ENCODE data around the gene ACSL1. TPM values are rescaled to one million over a fixed set of nuclear protein-coding genes. Genes with fewer than 3 reads are reported as not detected.

The ACSL1 gene
- total RNA-seq, 1 donor from 2014 or later: 5.1 TPM

DNA sequence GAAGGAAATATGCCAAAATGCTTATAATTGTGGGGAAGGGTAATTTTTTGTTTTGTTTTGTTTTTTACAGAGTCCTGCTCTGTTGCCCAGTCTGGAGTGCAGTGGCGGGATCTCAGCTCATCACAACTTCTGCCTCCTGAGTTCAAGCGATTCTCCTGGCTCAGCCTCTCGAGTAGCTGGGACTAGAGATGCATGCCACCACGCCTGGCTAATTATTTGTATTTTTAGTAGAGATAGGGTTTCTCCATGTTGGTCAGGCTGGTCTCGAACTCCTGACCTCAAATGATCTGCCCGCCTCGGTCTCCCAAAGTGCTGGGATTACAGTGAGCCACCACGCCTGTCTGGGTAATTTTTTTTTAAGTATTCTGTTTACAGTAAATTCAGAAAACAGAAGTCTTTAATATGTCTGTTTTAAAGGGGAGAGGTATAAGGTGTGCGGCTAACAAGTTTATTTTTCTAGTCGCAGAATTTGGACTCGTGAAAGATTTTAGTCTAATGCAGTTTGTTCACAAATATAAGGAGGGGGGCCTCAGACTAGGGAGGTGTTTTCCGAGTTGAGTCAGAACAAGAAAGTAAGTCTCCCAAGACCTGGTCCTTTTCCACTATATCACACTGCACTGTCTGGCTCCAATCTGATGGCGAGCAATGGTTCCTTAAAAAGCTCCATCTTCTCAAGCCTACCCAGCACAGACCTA lies 1.5 kb downstream of the ACSL1 start:
- H3K27ac ChIP-seq: no peak overlapping the region
- peaks cover 9% of the 10 kb centered on the region for H3F3A ChIP-seq (ENCODE audit: low read depth)
- no peak overlapping the region for H3K27ac Mint-ChIP-seq
- TF ChIP-seq EZH2phosphoT487 (IDR thresholded peaks at IDR 0.05): no peak
- TF ChIP-seq, protein P1, sequence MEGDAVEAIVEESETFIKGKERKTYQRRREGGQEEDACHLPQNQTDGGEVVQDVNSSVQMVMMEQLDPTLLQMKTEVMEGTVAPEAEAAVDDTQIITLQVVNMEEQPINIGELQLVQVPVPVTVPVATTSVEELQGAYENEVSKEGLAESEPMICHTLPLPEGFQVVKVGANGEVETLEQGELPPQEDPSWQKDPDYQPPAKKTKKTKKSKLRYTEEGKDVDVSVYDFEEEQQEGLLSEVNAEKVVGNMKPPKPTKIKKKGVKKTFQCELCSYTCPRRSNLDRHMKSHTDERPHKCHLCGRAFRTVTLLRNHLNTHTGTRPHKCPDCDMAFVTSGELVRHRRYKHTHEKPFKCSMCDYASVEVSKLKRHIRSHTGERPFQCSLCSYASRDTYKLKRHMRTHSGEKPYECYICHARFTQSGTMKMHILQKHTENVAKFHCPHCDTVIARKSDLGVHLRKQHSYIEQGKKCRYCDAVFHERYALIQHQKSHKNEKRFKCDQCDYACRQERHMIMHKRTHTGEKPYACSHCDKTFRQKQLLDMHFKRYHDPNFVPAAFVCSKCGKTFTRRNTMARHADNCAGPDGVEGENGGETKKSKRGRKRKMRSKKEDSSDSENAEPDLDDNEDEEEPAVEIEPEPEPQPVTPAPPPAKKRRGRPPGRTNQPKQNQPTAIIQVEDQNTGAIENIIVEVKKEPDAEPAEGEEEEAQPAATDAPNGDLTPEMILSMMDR (IDR thresholded peaks at IDR 0.05): no peak
- TF ChIP-seq EZH2 (IDR thresholded peaks at IDR 0.05): no peak
- no peak overlapping the region for H3K4me3 ChIP-seq
- H3K27me3 ChIP-seq: peaks cover 99% of the 10 kb centered on the region
- H3K9me3 Mint-ChIP-seq: peaks cover 3% of the 10 kb centered on the region
- H2AFZ ChIP-seq (replicated peaks): no peak overlapping the region
- H3K4me3 Mint-ChIP-seq: peak overlapping the region; percentile 93
- no peaks in the 10 kb centered on the region for H3K79me2 ChIP-seq (ENCODE audit: low read depth)
- H3K4me1 ChIP-seq: peaks cover 3% of the 10 kb centered on the region
- no peaks in the 10 kb centered on the region for H3K9me3 ChIP-seq (ENCODE audit: low read depth)
- no peak overlapping the region for H3K4me2 ChIP-seq
- H3K9ac ChIP-seq: no peak overlapping the region
- peaks cover 28% of the 10 kb centered on the region for H4K20me1 ChIP-seq (ENCODE audit: low read depth)
- DNase-seq (ENCODE audit: low spot score): no peak
- no peaks in the 10 kb centered on the region for H3K36me3 ChIP-seq
- no peaks in the 10 kb centered on the region for H3K36me3 Mint-ChIP-seq
- peaks cover 10% of the 10 kb centered on the region for H3K4me1 Mint-ChIP-seq
- peaks cover 31% of the 10 kb centered on the region for H3K27me3 Mint-ChIP-seq (ENCODE audit: insufficient read depth, low read depth)

DNA sequence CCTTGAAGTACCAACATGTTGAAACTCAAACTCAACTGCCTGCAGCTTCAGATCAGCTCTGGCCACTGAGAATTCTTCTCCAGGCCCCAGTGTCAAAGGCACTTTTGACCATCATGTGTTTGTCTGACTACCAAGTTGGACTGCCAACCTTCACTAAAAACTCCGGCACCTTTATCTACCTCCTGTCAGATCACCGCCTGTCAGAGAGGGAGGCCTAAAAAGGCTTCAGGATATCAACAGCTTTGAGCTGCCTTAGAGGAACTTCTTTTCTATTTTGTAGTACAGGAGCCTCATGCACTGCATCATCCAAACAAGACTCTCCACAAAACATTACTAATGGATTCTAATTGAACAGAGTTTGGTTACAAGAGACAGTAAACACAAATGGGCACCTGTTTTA lies 2.8 kb downstream of the ACSL1 start:
- no peak overlapping the region for H3K4me2 ChIP-seq
- no peak overlapping the region for H3K4me3 ChIP-seq
- peaks cover 3% of the 10 kb centered on the region for H3K4me1 ChIP-seq
- peaks cover 99% of the 10 kb centered on the region for H3K27me3 ChIP-seq
- no peak overlapping the region for H3K27ac ChIP-seq
- H3K79me2 ChIP-seq (ENCODE audit: low read depth): no peaks in the 10 kb centered on the region
- H3K27me3 Mint-ChIP-seq (ENCODE audit: insufficient read depth, low read depth): peaks cover 26% of the 10 kb centered on the region
- no peak for TF ChIP-seq EZH2phosphoT487 (IDR thresholded peaks at IDR 0.05)
- no peak for TF ChIP-seq EZH2 (IDR thresholded peaks at IDR 0.05)
- TF ChIP-seq, protein P1 (IDR thresholded peaks at IDR 0.05): no peak
- no peaks in the 10 kb centered on the region for H3K9me3 ChIP-seq (ENCODE audit: low read depth)
- no peak overlapping the region for H3K27ac Mint-ChIP-seq
- H4K20me1 ChIP-seq (ENCODE audit: low read depth): peaks cover 28% of the 10 kb centered on the region
- no peaks in the 10 kb centered on the region for H3K36me3 Mint-ChIP-seq
- no peak overlapping the region for H3K9ac ChIP-seq
- peaks cover 10% of the 10 kb centered on the region for H3K4me1 Mint-ChIP-seq
- peaks cover 9% of the 10 kb centered on the region for H3F3A ChIP-seq (ENCODE audit: low read depth)
- H2AFZ ChIP-seq (replicated peaks): no peak overlapping the region
- peaks cover 3% of the 10 kb centered on the region for H3K9me3 Mint-ChIP-seq
- DNase-seq (ENCODE audit: low spot score): no peak
- no peak overlapping the region for H3K4me3 Mint-ChIP-seq
- H3K36me3 ChIP-seq: no peaks in the 10 kb centered on the region

DNA sequence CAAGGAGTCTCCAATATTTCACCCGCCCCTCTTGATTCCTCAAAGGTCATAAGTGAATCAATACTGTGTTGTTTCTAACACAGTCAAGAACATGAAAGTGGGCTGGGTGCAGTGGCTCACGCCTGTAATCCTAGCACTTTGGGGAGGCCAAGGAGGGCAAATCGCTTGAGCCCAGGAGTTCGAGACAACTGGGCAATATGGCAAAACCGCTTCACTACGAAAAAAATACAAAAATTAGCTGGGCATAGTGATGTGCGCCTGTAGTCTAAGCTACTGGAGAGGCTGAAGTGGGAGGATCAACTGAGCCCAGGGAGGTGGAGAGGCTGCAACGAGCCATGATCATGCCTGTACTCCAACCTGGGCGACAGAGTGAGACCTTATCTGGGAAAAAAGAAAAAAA lies 3.4 kb downstream of the ACSL1 start:
- Histone ChIP-seq H3K4me3 (no peak overlapping the region), H3K4me1 (peaks cover 3% of the 10 kb centered on the region), H3F3A (ENCODE audit: low read depth) (peaks cover 9% of the 10 kb centered on the region), H3K4me2 (no peak overlapping the region), H4K20me1 (ENCODE audit: low read depth) (peaks cover 28% of the 10 kb centered on the region), H3K36me3 (no peaks in the 10 kb centered on the region), H3K27ac (no peak overlapping the region), H3K79me2 (ENCODE audit: low read depth) (no peaks in the 10 kb centered on the region), H3K9ac (no peak overlapping the region), H2AFZ (replicated peaks) (no peak overlapping the region), H3K27me3 (peaks cover 99% of the 10 kb centered on the region), H3K9me3 (ENCODE audit: low read depth) (no peaks in the 10 kb centered on the region)
- Mint-ChIP-seq H3K27me3 (ENCODE audit: insufficient read depth, low read depth) (peaks cover 20% of the 10 kb centered on the region), H3K4me3 (peak overlapping the region; percentile 34), H3K36me3 (no peaks in the 10 kb centered on the region), H3K4me1 (peaks cover 10% of the 10 kb centered on the region), H3K27ac (no peak overlapping the region), H3K9me3 (peaks cover 2% of the 10 kb centered on the region)
- TF ChIP-seq EZH2 (IDR thresholded peaks at IDR 0.05): no peak
- TF ChIP-seq, protein P1 (IDR thresholded peaks at IDR 0.05): no peak
- no peak for TF ChIP-seq EZH2phosphoT487 (IDR thresholded peaks at IDR 0.05)
- no peak for DNase-seq (ENCODE audit: low spot score)
